ENCODE data around the gene GSN. TPM values are rescaled to one million over a fixed set of nuclear protein-coding genes. Genes with fewer than 3 reads are reported as not detected.

The GSN gene
- total and polyA plus RNA-seq, 2 donors (not counting 1 experiment from before 2014, with no cell fraction given): 38.4 to 45.4 TPM

DNA sequence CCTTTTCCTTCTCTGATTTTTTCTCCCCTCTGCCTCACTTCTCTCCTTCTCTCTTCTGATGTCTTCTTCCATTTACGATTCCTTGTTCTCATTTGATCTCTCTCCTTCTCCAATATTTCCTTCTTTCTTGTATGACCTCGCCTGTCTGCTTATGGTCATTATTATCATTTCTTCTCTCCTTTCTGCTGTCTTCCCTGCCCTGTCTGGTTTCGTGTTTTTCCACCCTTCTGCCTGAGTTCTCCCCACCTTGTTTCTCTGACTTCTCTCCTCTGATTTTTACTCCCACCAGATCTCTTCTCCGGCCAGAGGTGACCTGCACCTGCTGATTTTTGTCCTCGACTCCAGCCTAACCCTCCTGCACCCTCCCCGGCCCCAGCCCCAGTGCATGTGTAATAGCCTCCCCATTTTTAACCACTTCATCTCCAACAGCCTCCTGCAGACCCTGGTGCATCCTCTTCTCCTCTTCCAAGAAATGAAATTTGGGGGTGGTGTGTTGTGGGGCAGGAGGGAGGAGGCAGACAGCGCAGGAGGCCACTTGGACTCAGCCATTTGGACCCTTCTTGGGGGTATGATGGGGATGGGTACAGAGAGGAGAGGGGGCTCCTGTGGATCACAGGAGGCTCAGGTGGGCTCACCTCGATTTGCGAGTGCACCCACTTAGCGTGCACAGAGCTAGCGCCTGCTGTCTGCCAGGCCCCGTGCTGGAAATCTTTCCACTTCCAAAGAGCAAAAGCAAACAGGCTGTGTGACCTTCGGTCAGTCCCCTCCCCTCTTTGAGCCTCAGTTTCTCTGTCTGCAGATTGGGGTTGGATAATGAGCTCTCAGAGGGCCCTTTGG, 32.5 kb downstream of the GSN start:
- Histone ChIP-seq H3K4me1 (ENCODE audit: control insufficient read depth in 2 of 2, insufficient read depth in 2 of 2, low read length in 2 of 2) (peaks cover 20 to 38% of the 10 kb centered on the region in 2 donors), H3K27me3 (replicated peaks in 1 of 4; ENCODE audit: control extremely low read depth in 1 of 4, control insufficient read depth in 3 of 4, insufficient read depth in 4 of 4, low read length in 3 of 4) (peaks cover 0 to 5% (median 2%) of the 10 kb centered on the region in 4 experiments), H3K27ac (ENCODE audit: low read length in 2 of 2) (no peak overlapping the region), H3K9ac (ENCODE audit: low read length) (peak overlapping the region; percentile 59), H4K20me1 (ENCODE audit: control insufficient read depth, insufficient read depth, low read length, poor library complexity, severe bottlenecking) (no peaks in the 10 kb centered on the region), H3K36me3 (replicated peaks in 1 of 2; ENCODE audit: control extremely low read depth in 1 of 2, control insufficient read depth in 1 of 2, extremely low read depth in 1 of 2, insufficient read depth in 2 of 2, low read length in 1 of 2) (peaks cover 0 to 21% of the 10 kb centered on the region in 2 experiments), H2AFZ (ENCODE audit: insufficient read depth, low read depth, low read length, poor library complexity, severe bottlenecking) (peak overlapping the region; percentile 72), H3K4me2 (replicated peaks; ENCODE audit: low read depth, low read length, poor library complexity, severe bottlenecking) (peak overlapping the region; percentile 86), H3K9me3 (ENCODE audit: control extremely low read depth in 1 of 3, control insufficient read depth in 2 of 3, insufficient read depth in 1 of 3, low read length in 2 of 3) (peaks cover 0 to 4% (median 0%) of the 10 kb centered on the region in 3 donors), H3K79me2 (ENCODE audit: control insufficient read depth, insufficient read depth, low read length) (peaks cover 6% of the 10 kb centered on the region), H3K4me3 (ENCODE audit: control extremely low read depth in 1 of 5, extremely low read depth in 1 of 5, insufficient read depth in 1 of 5, low read depth in 2 of 5, low read length in 4 of 5) (peak overlapping the region; percentile 17 to 61 (median 53))
- CTCF ChIA-PET: interaction anchor here (3.7 to 5.3 kb wide), 2 partner anchors 20 to 22 kb away, joined by 23 to 27 read pairs; no protein-coding TSS in a partner anchor
- no peak for ATAC-seq (ENCODE audit: low read depth)
- 68% methylated on average over 8 of the region's 13 CpGs for WGBS (ENCODE audit: insufficient coverage)
- DNase-seq: no peak
- Mint-ChIP-seq H3K27ac (peak overlapping the region; percentile 38), H3K9me3 (ENCODE audit: insufficient read depth) (no peaks in the 10 kb centered on the region), H3K4me3 (peak overlapping the region; percentile 86), H3K27me3 (peaks cover 4% of the 10 kb centered on the region), H3K4me1 (peaks cover 25% of the 10 kb centered on the region)
- TF ChIP-seq, protein P1, sequence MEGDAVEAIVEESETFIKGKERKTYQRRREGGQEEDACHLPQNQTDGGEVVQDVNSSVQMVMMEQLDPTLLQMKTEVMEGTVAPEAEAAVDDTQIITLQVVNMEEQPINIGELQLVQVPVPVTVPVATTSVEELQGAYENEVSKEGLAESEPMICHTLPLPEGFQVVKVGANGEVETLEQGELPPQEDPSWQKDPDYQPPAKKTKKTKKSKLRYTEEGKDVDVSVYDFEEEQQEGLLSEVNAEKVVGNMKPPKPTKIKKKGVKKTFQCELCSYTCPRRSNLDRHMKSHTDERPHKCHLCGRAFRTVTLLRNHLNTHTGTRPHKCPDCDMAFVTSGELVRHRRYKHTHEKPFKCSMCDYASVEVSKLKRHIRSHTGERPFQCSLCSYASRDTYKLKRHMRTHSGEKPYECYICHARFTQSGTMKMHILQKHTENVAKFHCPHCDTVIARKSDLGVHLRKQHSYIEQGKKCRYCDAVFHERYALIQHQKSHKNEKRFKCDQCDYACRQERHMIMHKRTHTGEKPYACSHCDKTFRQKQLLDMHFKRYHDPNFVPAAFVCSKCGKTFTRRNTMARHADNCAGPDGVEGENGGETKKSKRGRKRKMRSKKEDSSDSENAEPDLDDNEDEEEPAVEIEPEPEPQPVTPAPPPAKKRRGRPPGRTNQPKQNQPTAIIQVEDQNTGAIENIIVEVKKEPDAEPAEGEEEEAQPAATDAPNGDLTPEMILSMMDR (IDR thresholded peaks at IDR 0.05): no peak
- no peak for TF ChIP-seq EZH2 (IDR thresholded peaks at IDR 0.05; ENCODE audit: borderline replicate concordance, insufficient read depth, low read depth, low read length, poor library complexity, severe bottlenecking)
- POLR2A ChIA-PET: no interaction called here
- intact Hi-C loops (cut with micrococcal nuclease): no loop called here

DNA sequence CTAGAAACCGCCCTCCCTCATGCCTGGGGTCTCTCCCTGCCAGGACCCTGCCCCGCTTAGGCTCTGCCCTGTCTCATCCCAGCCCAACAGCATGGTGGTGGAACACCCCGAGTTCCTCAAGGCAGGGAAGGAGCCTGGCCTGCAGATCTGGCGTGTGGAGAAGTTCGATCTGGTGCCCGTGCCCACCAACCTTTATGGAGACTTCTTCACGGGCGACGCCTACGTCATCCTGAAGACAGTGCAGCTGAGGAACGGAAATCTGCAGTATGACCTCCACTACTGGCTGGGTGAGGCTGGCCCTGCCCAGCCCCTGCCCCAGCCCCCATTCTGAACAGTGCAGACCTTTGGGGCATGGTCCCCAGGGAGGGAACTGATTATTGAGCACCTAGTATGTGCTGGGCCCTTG, 33.9 kb downstream of the GSN start:
- intact Hi-C loops (cut with micrococcal nuclease): no loop called here
- H3K27me3 ChIP-seq (replicated peaks in 1 of 4; ENCODE audit: control extremely low read depth in 1 of 4, control insufficient read depth in 3 of 4, insufficient read depth in 4 of 4, low read length in 3 of 4): peaks cover 0 to 5% (median 2%) of the 10 kb centered on the region in 4 experiments
- WGBS (ENCODE audit: insufficient coverage): 99% methylated on average over 11 of the region's 11 CpGs
- CTCF ChIA-PET: interaction anchor here (5.3 kb wide), 1 partner anchor 18 kb away, joined by 27 read pairs; no protein-coding TSS in a partner anchor
- Mint-ChIP-seq H3K27ac (no peak overlapping the region), H3K4me3 (peak overlapping the region; percentile 19), H3K27me3 (peaks cover 4% of the 10 kb centered on the region), H3K9me3 (ENCODE audit: insufficient read depth) (no peaks in the 10 kb centered on the region), H3K4me1 (peaks cover 23% of the 10 kb centered on the region)
- H2AFZ ChIP-seq (ENCODE audit: insufficient read depth, low read depth, low read length, poor library complexity, severe bottlenecking): no peak overlapping the region
- no peak for TF ChIP-seq EZH2 (IDR thresholded peaks at IDR 0.05; ENCODE audit: borderline replicate concordance, insufficient read depth, low read depth, low read length, poor library complexity, severe bottlenecking)
- TF ChIP-seq, protein P1 (IDR thresholded peaks at IDR 0.05): no peak
- peaks cover 0 to 4% (median 0%) of the 10 kb centered on the region in 3 donors for H3K9me3 ChIP-seq (ENCODE audit: control extremely low read depth in 1 of 3, control insufficient read depth in 2 of 3, insufficient read depth in 1 of 3, low read length in 2 of 3)
- no peaks in the 10 kb centered on the region for H4K20me1 ChIP-seq (ENCODE audit: control insufficient read depth, insufficient read depth, low read length, poor library complexity, severe bottlenecking)
- H3K27ac ChIP-seq (ENCODE audit: low read length in 2 of 2): no peak overlapping the region
- H3K36me3 ChIP-seq (replicated peaks in 1 of 2; ENCODE audit: control extremely low read depth in 1 of 2, control insufficient read depth in 1 of 2, extremely low read depth in 1 of 2, insufficient read depth in 2 of 2, low read length in 1 of 2): peaks cover 0 to 23% of the 10 kb centered on the region in 2 experiments
- no peak for ATAC-seq (ENCODE audit: low read depth)
- H3K9ac ChIP-seq (ENCODE audit: low read length): no peak overlapping the region
- POLR2A ChIA-PET: interaction anchor here (0.7 kb wide), 1 partner anchor 38 kb away, joined by 4 read pairs; no protein-coding TSS in a partner anchor
- peaks cover 6% of the 10 kb centered on the region for H3K79me2 ChIP-seq (ENCODE audit: control insufficient read depth, insufficient read depth, low read length)
- no peak for DNase-seq
- H3K4me2 ChIP-seq (replicated peaks; ENCODE audit: low read depth, low read length, poor library complexity, severe bottlenecking): no peak overlapping the region
- H3K4me3 ChIP-seq (ENCODE audit: control extremely low read depth in 1 of 5, extremely low read depth in 1 of 5, insufficient read depth in 1 of 5, low read depth in 2 of 5, low read length in 4 of 5): no peak overlapping the region
- H3K4me1 ChIP-seq (ENCODE audit: control insufficient read depth in 2 of 2, insufficient read depth in 2 of 2, low read length in 2 of 2): peaks cover 20 to 29% of the 10 kb centered on the region in 2 donors
